Loucy (cell line): Measurements from ENCODE around the gene KLHL3.

ENCODE experiments used
- CTCF ChIP-seq: fragments of 200-600 bp; sonication (generic); conservative IDR thresholded peaks from 2 replicates; pipeline ENCODE4 v1.5.1; 2014; ENCODE audit warnings: mild to moderate bottlenecking, antibody characterized with exemption, low read length
- EZH2phosphoT487 ChIP-seq: fragments of 200-600 bp; IDR thresholded peaks from 2 replicates; pipeline ENCODE4 v1.6.1; 2018; ENCODE audit warnings: antibody characterized with exemption, mild to moderate bottlenecking, moderate library complexity, borderline replicate concordance

DNA sequence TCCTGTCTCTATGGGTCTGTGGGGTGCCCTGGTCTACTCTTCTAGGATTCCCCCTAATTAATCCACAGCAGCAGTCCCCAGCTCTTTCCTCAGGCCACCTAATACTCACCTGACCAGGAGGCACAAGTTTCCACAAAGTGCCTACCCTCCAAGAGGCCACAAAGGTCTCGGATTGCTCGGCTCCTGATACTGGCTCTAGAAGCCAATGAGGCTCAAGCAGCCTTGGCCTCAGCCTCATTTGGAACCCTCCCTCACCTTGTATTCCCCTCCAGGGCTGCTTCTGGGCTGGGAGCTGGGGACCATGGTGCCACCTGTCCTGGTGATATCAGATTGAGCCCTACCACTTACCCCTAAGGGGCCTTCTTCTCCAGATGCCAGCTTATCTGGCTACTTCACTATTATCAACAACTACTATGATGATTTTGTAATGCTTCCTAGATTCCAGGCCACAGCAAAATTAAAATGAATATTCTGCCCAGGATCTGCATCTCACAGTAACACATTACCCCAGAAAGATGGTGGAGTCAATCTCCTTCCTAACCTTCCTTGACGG lies 133.1 kb downstream of the KLHL3 start:
- TF ChIP-seq CTCF (no peak), EZH2phosphoT487 (no peak)
